H1 (cell line): ENCODE data around the gene KRT5. TPM values are rescaled to one million over a fixed set of nuclear protein-coding genes. Genes with fewer than 3 reads are reported as not detected.

ENCODE experiments used
- CTCF ChIA-PET: fragments of 300-600 bp; sonication (Branson Sonifier 250); formaldehyde crosslinking; loops from one replicate; lab custom pipeline; 2021; ENCODE audit not compliant: partially characterized antibody; lab: Charles Lee
- POLR2A ChIA-PET: fragments of 300-600 bp; sonication (Branson Sonifier 250); formaldehyde crosslinking; loops from one replicate; lab custom pipeline; 2021; ENCODE audit warnings: inconsistent platforms; ENCODE audit not compliant: partially characterized antibody; lab: Charles Lee
- DNase-seq, 2 experiments: peaks; one replicate each; pipeline versions ENCODE4 v3.0.0 to v3.0.0-alpha.2; 2010 to 2022; ENCODE audit warnings: low spot score in 2 of 2, low read depth in 1 of 2, mixed read lengths in 1 of 2
- FAIRE-seq: peaks from 2 replicates; lab custom pipeline; 2011; peaks lifted over from hg19 to GRCh38; lab: Jason Lieb, UNC
- H2AFZ ChIP-seq: 2 replicates; pipeline ENCODE4 v1.8.1; 2012; ENCODE audit warnings: low read length, inconsistent platforms
- H2AK5ac ChIP-seq: 2 replicates; pipeline ENCODE4 v1.6.1; 2013; ENCODE audit warnings: low read depth, low read length
- H2BK120ac ChIP-seq: replicated peaks from 2 replicates; pipeline ENCODE3; 2013; ENCODE audit warnings: low read depth, low read length, inconsistent platforms
- H2BK12ac ChIP-seq: 2 replicates; pipeline ENCODE4 v1.6.1; 2013; ENCODE audit warnings: low read depth, low read length
- H2BK15ac ChIP-seq: 2 replicates; pipeline ENCODE4 v1.6.1; 2013; ENCODE audit warnings: low read length
- H2BK20ac ChIP-seq: 2 replicates; pipeline ENCODE4 v1.6.1; 2013; ENCODE audit warnings: low read length
- H2BK5ac ChIP-seq: 2 replicates; pipeline ENCODE4 v1.6.1; 2013; ENCODE audit warnings: low read depth, low read length
- H3K14ac ChIP-seq: 2 replicates; pipeline ENCODE4 v1.6.1; 2013; ENCODE audit warnings: inconsistent platforms; ENCODE audit not compliant: insufficient read length
- H3K18ac ChIP-seq: 2 replicates; pipeline ENCODE4 v1.6.1; 2013; ENCODE audit warnings: low read length; ENCODE audit errors: extremely low read depth
- H3K23ac ChIP-seq: 2 replicates; pipeline ENCODE4 v1.6.1; 2013; ENCODE audit warnings: inconsistent platforms; ENCODE audit not compliant: insufficient read length
- H3K23me2 ChIP-seq: 2 replicates; pipeline ENCODE4 v1.6.1; 2013; ENCODE audit warnings: low read depth, low read length
- H3K27ac ChIP-seq: 2 replicates; pipeline ENCODE4 v1.6.1; 2011; ENCODE audit warnings: low read depth, low read length, inconsistent platforms
- H3K27me3 ChIP-seq, 4 experiments: replicated peaks in 1 of 4; 1 replicate in 1 of 4; 2 replicates in 3 of 4; pipeline versions ENCODE4 v1.6.1 to v1.8.1; 2011 to 2013; ENCODE audit warnings: low read length in 3 of 4, mild to moderate bottlenecking in 3 of 4, inconsistent platforms in 2 of 4, mixed read lengths in 2 of 4, moderate library complexity in 1 of 4; ENCODE audit not compliant: control insufficient read depth in 3 of 4, insufficient read depth in 3 of 4; ENCODE audit errors: extremely low read depth in 1 of 4
- H3K36me3 ChIP-seq, 4 experiments: 2 replicates each; pipeline versions ENCODE4 v1.6.1 to v1.8.1; 2011 to 2013; ENCODE audit warnings: mild to moderate bottlenecking in 4 of 4, low read length in 3 of 4, moderate library complexity in 2 of 4, control low read depth in 1 of 4, inconsistent platforms in 1 of 4; ENCODE audit not compliant: insufficient read depth in 4 of 4, control insufficient read depth in 2 of 4
- H3K4ac ChIP-seq: replicated peaks from 2 replicates; pipeline ENCODE3; 2013; ENCODE audit warnings: low read length, low read depth, mixed read lengths, inconsistent platforms; ENCODE audit not compliant: insufficient read length
- H3K4me1 ChIP-seq, 4 experiments: replicated peaks in 1 of 4; 1 replicate in 1 of 4; 2 replicates in 3 of 4; pipeline versions ENCODE4 v1.6.1 to v1.8.1; 2011 to 2013; ENCODE audit warnings: low read length in 3 of 4, inconsistent platforms in 2 of 4, mixed read lengths in 1 of 4; ENCODE audit not compliant: insufficient read depth in 4 of 4, control insufficient read depth in 3 of 4
- H3K4me2 ChIP-seq, 2 experiments: 2 replicates each; pipeline versions ENCODE4 v1.6.1 to v1.8.1; 2011 to 2013; ENCODE audit warnings: low read depth in 2 of 2, low read length in 2 of 2, control low read depth in 1 of 2, inconsistent platforms in 1 of 2, mild to moderate bottlenecking in 1 of 2; ENCODE audit not compliant: insufficient read depth in 1 of 2
- H3K4me3 ChIP-seq, 4 experiments: fragments of 200-600, 300-600 bp in 1 of 4; sonication (generic), shearing (Covaris generic), sonication (Bioruptor Twin) in 1 of 4; 2 replicates each; pipeline versions ENCODE4 v1.5.1 to v1.8.1; 2011 to 2016; ENCODE audit warnings: low read length in 4 of 4, low read depth in 3 of 4, control low read depth in 2 of 4, inconsistent platforms in 2 of 4, mild to moderate bottlenecking in 2 of 4, mixed read lengths in 1 of 4, moderate library complexity in 1 of 4; ENCODE audit not compliant: insufficient read depth in 2 of 4; ENCODE audit errors: extremely low read depth in 1 of 4
- H3K56ac ChIP-seq: replicated peaks from 2 replicates; pipeline ENCODE3; 2013; ENCODE audit warnings: low read depth, mild to moderate bottlenecking, mixed read lengths, low read length, inconsistent platforms; ENCODE audit not compliant: insufficient read length
- H3K79me1 ChIP-seq: 2 replicates; pipeline ENCODE4 v1.6.1; 2013; ENCODE audit warnings: low read depth, low read length, control low read depth
- H3K79me2 ChIP-seq, 2 experiments: 2 replicates each; pipeline versions ENCODE4 v1.6.1 to v1.8.1; 2012 to 2013; ENCODE audit warnings: low read length in 2 of 2, mild to moderate bottlenecking in 2 of 2, inconsistent platforms in 1 of 2; ENCODE audit not compliant: insufficient read depth in 2 of 2, control insufficient read depth in 1 of 2
- H3K9ac ChIP-seq, 4 experiments: replicated peaks in 1 of 4; 1 replicate in 1 of 4; 2 replicates in 3 of 4; pipeline versions ENCODE4 v1.6.1 to v1.8.1; 2011 to 2013; ENCODE audit warnings: low read depth in 3 of 4, low read length in 3 of 4, control low read depth in 2 of 4, mild to moderate bottlenecking in 2 of 4, moderate library complexity in 2 of 4, inconsistent platforms in 1 of 4; ENCODE audit errors: extremely low read depth in 1 of 4
- H3K9me3 ChIP-seq, 2 experiments: 2 replicates each; pipeline versions ENCODE4 v1.6.1 to v1.8.1; 2012 to 2013; ENCODE audit warnings: mild to moderate bottlenecking in 2 of 2, moderate library complexity in 2 of 2, control low read depth in 1 of 2, inconsistent platforms in 1 of 2, low read depth in 1 of 2, low read length in 1 of 2, mixed read lengths in 1 of 2; ENCODE audit not compliant: insufficient read depth in 2 of 2
- H4K20me1 ChIP-seq, 2 experiments: replicated peaks in 1 of 2; 2 replicates each; pipeline versions ENCODE3 to v1.8.1; 2011 to 2013; ENCODE audit warnings: inconsistent platforms in 2 of 2, low read length in 2 of 2, mild to moderate bottlenecking in 1 of 2; ENCODE audit not compliant: insufficient read depth in 2 of 2, control insufficient read depth in 1 of 2
- H4K5ac ChIP-seq: 2 replicates; pipeline ENCODE4 v1.6.1; 2013; ENCODE audit warnings: low read length, low read depth, mixed read lengths, inconsistent platforms; ENCODE audit not compliant: insufficient read length
- H4K8ac ChIP-seq: 2 replicates; pipeline ENCODE4 v1.8.0; 2013; ENCODE audit warnings: mild to moderate bottlenecking, moderate library complexity, low read length, inconsistent platforms; ENCODE audit not compliant: insufficient read depth; ENCODE audit errors: extremely low read depth
- H4K91ac ChIP-seq: replicated peaks from 2 replicates; pipeline ENCODE3; 2013; ENCODE audit warnings: low read length, mixed read lengths, inconsistent platforms; ENCODE audit not compliant: insufficient read length
- WGBS, 2 experiments: shearing (Covaris generic) in 1 of 2; methylation state at CpG; one replicate each; pipeline versions ENCODE4 v1.1.6 to v1.1.7; 2013 to 2015; ENCODE audit warnings: low lambda C conversion rate in 2 of 2, mixed read lengths in 2 of 2, inconsistent platforms in 1 of 2, low coverage in 1 of 2, missing lambda C conversion rate in 1 of 2; ENCODE audit not compliant: insufficient replicate concordance in 2 of 2, insufficient coverage in 1 of 2, insufficient read length in 1 of 2; ENCODE audit errors: extremely low coverage in 1 of 2, missing lambda C conversion rate in 1 of 2; 5-methylcytosine and 5-hydroxymethylcytosine counted together
- polyA plus RNA-seq, 7 experiments: library from polyadenylated mRNA; depleted of rRNA in 3 of 7; stranded (reverse) in 5 of 7; unstranded in 2 of 7; fragments of >200 nt in 5 of 7; fragments of 200-250 nt in 2 of 7; gene quantifications; 1 replicate in 5 of 7; 2 replicates in 1 of 7; 4 replicates in 1 of 7; pipeline versions ENCODE4 v1.2.1 to v1.2.3, GENCODE V29; 2011 to 2013; ENCODE audit warnings: missing spikeins in 2 of 7, mixed read lengths in 2 of 7
- total RNA-seq: library from RNA; stranded (reverse); fragmentation: NEBNext Ultra II Directional; extraction: Animal tissue kit (Norgen Biotek cat#: 25700); gene quantifications from 2 replicates; pipeline ENCODE4 v1.2.1, GENCODE V29; 2021

The KRT5 gene
- total and polyA plus RNA-seq, 2 of the 8 experiments (the other 6 are each of a cell fraction or from before 2014, with no cell fraction given), result 0.18 TPM; not detected in 1

- Histone ChIP-seq H2BK5ac (no peak overlapping the region), H2AK5ac (no peak overlapping the region), H3K23me2 (no peaks in the 10 kb centered on the region), H3K79me1 (no peaks in the 10 kb centered on the region), H2BK20ac (no peak overlapping the region), H3K27ac (no peak overlapping the region), H3K79me2 (no peaks in the 10 kb centered on the region), H3K56ac (no peak overlapping the region), H3K23ac (no peak overlapping the region), H3K4me1 (no peaks in the 10 kb centered on the region), H3K27me3 (no peaks in the 10 kb centered on the region), H3K18ac (no peak overlapping the region), H3K4me3 (no peak overlapping the region), H3K9me3 (no peaks in the 10 kb centered on the region), H2BK12ac (no peak overlapping the region), H2AFZ (no peak overlapping the region), H2BK15ac (no peak overlapping the region), H3K9ac (no peak overlapping the region), H3K14ac (no peak overlapping the region), H4K8ac (no peak overlapping the region), H4K20me1 (no peaks in the 10 kb centered on the region), H3K4ac (no peak overlapping the region), H4K91ac (no peak overlapping the region), H2BK120ac (no peak overlapping the region), H4K5ac (no peak overlapping the region), H3K36me3 (no peaks in the 10 kb centered on the region), H3K4me2 (no peak overlapping the region)
- POLR2A ChIA-PET, result no interaction called here
- no peak for FAIRE-seq
- DNase-seq, result no peak
- 88% methylated on average over 5 of the region's 5 CpGs; no CpG with 5 or more reads in 1 of the 2 experiments for WGBS, 2 experiments
- CTCF ChIA-PET, result interaction anchor here (0.9 to 5.4 kb wide), 8 partner anchors 10 to 162 kb away, joined by 3 to 27 read pairs (median 7); partner anchors contain the start of gene KRT5
Observed at GRCh38 chr12:52534482-52534881, 14.3 kb upstream of the KRT5 start.
